SK-N-MC (cell line): ENCODE measurements around the gene LRRC10B.

Source experiments
- DNase-seq: peaks from one replicate; pipeline ENCODE4 v3.0.0-alpha.2; 2011; ENCODE audit warnings: low read depth, low spot score
- H3K27ac ChIP-seq: fragments of 200-600 bp; sonication (generic); 2 replicates; pipeline ENCODE4 v1.5.1; 2016; ENCODE audit warnings: mixed run types
- H3K36me3 ChIP-seq: fragments of 200-600 bp; sonication (generic); 2 replicates; pipeline ENCODE4 v1.6.1; 2017; ENCODE audit warnings: antibody characterized with exemption, low read length, mixed read lengths; ENCODE audit not compliant: insufficient read depth
- H3K4me3 ChIP-seq: fragments of 200-600 bp; sonication (generic); 2 replicates; pipeline ENCODE4 v1.5.1; 2016
- H3K9ac ChIP-seq: fragments of 200-600 bp; sonication (generic); 2 replicates; pipeline ENCODE4 v1.8.0; 2017; ENCODE audit warnings: mixed run types, mixed read lengths; ENCODE audit not compliant: insufficient read length
- H3K9me3 ChIP-seq: fragments of 200-600 bp; sonication (generic); 2 replicates; pipeline ENCODE4 v1.6.1; 2017; ENCODE audit warnings: low read depth, mild to moderate bottlenecking, antibody characterized with exemption, low read length, moderate library complexity, mixed read lengths
- EZH2 ChIP-seq: fragments of 200-600 bp; sonication (generic); IDR thresholded peaks from one replicate; pipeline ENCODE4 v1.6.1; 2017; ENCODE audit warnings: antibody characterized with exemption
- FOXP2 ChIP-seq: optimal IDR thresholded peaks from 2 replicates; pipeline ENCODE3; 2011; ENCODE audit warnings: mild to moderate bottlenecking, moderate library complexity; ENCODE audit not compliant: insufficient read depth; ENCODE audit errors: extremely low read length, control extremely low read depth
- POLR2AphosphoS5 ChIP-seq: IDR thresholded peaks from 2 replicates; pipeline ENCODE4 v1.6.1; 2012; ENCODE audit warnings: mild to moderate bottlenecking, low read depth, low read length, borderline replicate concordance

Gene LRRC10B

DNA sequence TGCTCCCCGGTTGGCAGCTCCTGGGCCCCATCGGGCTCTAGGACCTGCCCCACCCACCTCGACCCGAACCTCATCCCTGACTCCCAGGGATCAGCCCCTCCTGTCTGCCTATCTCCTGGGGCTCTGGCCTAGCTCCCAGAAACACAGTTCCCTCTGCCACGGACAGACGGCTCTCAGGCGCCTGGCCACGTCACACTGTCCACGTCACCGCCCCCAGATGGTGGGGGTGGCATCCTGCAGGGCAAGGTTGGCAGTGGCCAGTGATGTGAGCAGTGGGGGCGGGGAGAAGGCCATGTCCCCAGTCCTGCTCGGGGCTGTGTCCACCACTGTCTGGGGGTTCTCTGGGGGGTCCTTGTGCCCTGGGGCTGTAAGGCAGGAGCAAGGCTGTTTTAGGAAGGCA is 43.1 kb downstream of the LRRC10B start:
- no peaks in the 10 kb centered on the region for H3K9me3 ChIP-seq
- DNase-seq = no peak
- no peak overlapping the region for H3K27ac ChIP-seq
- TF ChIP-seq POLR2AphosphoS5 (no peak), EZH2 (no peak), FOXP2 (no peak)
- H3K4me3 ChIP-seq = no peak overlapping the region
- H3K9ac ChIP-seq = no peak overlapping the region
- no peaks in the 10 kb centered on the region for H3K36me3 ChIP-seq

DNA sequence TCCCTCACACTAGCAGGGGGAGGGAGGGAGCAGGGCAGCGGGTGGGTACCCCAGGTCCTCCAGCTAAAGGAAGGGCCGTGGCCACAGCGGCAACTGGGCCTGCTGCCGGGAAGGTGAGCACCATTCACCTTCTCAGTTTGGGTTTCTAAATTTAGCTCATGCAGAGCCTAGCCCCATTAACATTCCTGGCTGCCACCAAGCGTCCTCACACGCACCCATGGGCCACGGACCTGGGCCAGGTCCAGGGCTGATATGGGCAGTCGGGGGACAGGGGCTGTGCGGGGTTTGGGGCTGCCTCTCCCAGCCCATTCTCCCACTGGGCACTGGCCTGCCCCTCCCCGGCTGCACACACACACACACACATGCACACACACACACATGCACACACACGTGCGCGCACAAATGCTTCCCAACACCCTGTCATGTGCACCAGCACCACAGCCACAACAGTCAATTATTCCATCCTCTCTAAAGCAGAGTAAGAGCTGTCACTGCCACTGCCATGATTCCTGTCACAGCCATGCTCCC is 43.6 kb downstream of the LRRC10B start:
- no peaks in the 10 kb centered on the region for H3K9me3 ChIP-seq
- no peak overlapping the region for H3K27ac ChIP-seq
- H3K36me3 ChIP-seq = no peaks in the 10 kb centered on the region
- DNase-seq = no peak
- H3K4me3 ChIP-seq = no peak overlapping the region
- H3K9ac ChIP-seq = no peak overlapping the region
- TF ChIP-seq FOXP2 = no peak
- TF ChIP-seq POLR2AphosphoS5 = no peak
- TF ChIP-seq EZH2 = no peak

DNA sequence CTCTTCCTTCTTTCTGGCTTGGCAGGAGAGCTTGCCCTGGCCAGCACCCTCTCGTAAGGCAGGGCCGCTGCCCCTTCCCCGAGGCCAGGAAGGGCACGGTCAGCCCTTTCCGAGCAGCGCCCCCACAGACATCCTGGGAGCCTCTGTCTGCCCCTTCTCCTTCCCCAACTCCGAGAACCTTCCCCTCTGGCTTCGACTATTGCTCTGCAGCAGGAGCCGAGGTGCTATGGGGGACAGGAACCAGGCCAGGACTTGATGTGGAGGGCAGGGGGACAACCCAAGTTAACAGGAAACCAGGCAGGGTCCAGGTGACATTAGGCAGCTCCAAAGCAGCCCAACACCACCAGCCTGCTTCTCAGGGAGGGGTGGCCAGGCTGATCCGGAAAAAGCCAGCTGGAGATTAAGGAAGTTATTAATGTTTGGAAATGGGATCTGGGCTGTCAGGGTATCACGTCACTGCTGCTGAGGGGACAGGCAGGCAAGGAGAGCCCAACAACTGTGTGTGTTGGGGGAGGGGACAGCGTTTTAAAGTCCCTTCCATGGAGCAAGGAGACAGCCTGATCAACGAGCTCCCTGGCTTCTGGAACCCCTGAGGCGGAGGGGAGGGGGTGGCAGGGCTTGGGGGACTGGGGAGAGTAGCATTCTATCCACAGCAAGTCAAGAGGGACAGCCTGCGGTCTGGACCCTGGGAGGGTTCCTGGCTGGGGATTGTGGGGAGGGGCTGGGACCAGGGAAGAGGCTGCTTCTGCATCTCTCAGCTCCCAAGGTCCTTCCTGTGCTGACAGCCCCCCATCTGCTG is 45.0 kb downstream of the LRRC10B start:
- Histone ChIP-seq H3K9ac (no peak overlapping the region), H3K9me3 (no peaks in the 10 kb centered on the region), H3K36me3 (no peaks in the 10 kb centered on the region), H3K4me3 (no peak overlapping the region), H3K27ac (no peak overlapping the region)
- no peak for DNase-seq
- no peak for TF ChIP-seq FOXP2
- TF ChIP-seq EZH2 = no peak
- no peak for TF ChIP-seq POLR2AphosphoS5

DNA sequence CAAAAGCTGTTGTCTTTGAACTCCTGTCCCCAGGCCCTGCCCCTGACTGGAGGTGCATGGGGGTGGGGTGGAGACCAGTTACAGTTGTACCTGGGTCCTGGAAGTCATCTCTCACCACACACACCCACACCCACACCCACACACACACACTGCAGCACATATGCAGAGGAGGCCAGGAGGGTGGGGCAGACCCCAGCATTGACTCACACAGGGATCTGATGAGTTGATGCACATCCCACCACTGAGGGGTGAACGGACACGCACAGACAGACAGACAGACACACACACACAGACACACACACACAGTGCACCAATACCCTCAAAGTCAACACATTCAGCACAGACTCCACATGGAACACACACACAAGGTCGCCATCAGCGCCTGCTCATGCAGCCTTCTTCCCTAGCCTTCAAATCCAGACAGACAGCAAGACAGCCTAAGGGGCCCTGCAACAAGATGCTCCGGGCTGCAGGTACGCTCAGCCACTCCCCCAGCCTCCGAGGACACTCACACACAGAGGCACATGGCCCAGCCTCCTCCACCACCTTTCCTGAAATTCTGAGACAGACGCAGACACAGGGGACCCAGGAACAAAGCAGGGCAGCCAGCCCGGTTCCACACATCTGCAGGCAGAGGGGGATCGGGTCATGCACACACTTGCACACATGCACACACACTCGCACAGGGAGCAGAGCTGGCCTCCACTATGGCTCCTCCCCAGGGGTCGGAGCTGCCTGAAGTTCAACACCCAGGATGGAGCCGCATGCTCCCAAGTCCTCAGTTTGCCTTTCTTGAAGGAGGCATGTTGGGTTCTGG is 45.8 kb downstream of the LRRC10B start:
- no peak for TF ChIP-seq POLR2AphosphoS5
- TF ChIP-seq FOXP2 = no peak
- TF ChIP-seq EZH2 = no peak
- H3K36me3 ChIP-seq = no peaks in the 10 kb centered on the region
- no peaks in the 10 kb centered on the region for H3K9me3 ChIP-seq
- no peak for DNase-seq
- H3K9ac ChIP-seq = no peak overlapping the region
- H3K4me3 ChIP-seq = no peak overlapping the region
- no peak overlapping the region for H3K27ac ChIP-seq

DNA sequence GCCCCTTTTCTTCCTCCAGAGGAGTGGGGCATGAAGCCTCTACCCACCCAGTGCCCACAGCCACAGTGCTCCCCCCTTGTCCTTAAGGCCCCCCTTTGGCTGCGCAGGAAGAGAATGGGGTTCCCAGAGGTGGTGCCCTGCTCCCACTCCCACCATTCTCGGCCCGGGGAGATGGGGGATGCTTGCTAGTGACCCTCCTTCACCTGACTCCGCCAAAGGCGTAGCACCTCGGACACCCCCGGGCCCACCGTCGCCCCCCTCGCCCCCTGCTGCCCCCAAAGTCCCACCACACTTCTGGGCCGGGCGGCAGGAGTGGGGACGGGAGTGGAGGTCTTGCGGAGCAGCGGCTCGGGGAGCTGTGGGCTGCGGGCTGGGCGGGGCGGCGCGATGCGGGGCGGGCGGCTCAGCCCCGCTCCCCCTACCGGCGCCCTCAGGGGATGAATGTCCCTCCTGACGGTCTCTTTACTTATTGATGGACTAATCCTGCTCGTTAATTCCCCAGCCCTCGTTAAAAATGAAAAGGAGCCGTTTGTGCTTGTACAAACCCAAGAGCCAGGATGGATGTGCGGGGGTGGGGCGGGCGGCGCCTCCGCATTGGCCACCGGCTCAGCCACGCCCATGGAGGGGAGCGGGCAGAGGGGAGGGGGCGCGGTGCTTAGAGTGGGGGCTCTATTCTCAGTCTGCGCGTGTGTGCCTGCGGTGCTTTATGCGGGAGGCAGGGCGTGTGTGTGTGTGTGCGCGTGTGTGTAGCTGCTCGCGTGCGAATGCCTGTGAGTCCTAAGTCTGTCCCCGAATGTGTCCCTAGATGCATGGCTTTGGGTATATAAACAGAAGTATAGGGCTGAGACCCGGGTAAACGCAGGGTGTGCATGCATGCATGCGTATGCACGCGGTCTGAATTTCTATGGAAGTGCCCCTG is 46.8 kb downstream of the LRRC10B start:
- no peak for TF ChIP-seq EZH2
- no peak for TF ChIP-seq FOXP2
- no peak for TF ChIP-seq POLR2AphosphoS5
- no peak overlapping the region for H3K9ac ChIP-seq
- no peak overlapping the region for H3K4me3 ChIP-seq
- no peaks in the 10 kb centered on the region for H3K36me3 ChIP-seq
- H3K9me3 ChIP-seq = no peaks in the 10 kb centered on the region
- no peak for DNase-seq
- no peak overlapping the region for H3K27ac ChIP-seq

DNA sequence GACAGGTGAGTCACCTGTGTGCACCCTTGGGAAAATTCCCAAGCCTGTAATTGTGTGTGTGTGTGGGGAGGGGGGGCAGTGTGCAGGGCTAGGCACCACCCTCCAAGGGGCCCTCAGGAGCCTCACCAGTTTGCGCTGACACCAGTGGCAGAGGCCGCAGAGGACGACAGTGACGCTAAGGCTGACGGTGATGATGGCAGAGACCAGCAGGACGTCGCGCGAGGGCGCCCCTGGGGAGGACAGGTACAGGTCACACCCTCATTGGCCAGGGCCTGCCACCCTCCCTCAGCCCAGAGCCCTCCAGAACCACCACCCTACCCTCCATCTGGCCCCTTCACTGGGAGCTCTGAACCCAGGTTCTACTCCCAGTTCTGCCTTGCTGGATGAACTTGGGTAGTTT is 47.4 kb downstream of the LRRC10B start:
- TF ChIP-seq POLR2AphosphoS5 = no peak
- no peak for TF ChIP-seq FOXP2
- TF ChIP-seq EZH2 = no peak
- Histone ChIP-seq H3K4me3 (no peak overlapping the region), H3K27ac (no peak overlapping the region)

DNA sequence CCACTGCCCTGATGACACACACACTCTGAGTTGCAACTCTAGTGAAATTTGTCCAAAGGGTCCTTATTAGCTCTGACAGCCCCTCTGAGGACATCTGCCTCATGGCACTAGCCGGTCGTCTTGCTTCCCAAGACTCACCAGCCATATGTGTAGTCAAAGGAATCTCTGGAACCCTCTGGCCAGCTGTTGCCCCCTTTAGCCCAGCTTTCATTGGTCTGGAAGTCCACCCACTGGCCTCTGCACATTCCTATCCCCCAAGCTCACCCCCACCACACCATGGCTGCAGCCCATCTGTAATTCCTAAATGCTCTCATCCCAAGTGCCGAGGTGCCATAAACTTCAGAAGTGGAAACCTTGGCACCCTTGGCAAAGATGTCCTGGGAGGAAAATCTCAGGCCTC is 48.1 kb downstream of the LRRC10B start:
- TF ChIP-seq FOXP2 (no peak), POLR2AphosphoS5 (no peak), EZH2 (no peak)
- Histone ChIP-seq H3K36me3 (no peaks in the 10 kb centered on the region), H3K9ac (no peak overlapping the region), H3K4me3 (no peak overlapping the region), H3K9me3 (no peaks in the 10 kb centered on the region), H3K27ac (no peak overlapping the region)
- DNase-seq = no peak

More for the DNA sequence above, 47.4 kb downstream of the LRRC10B start:
- DNase-seq = no peak
- Histone ChIP-seq H3K36me3 (no peaks in the 10 kb centered on the region), H3K9me3 (no peaks in the 10 kb centered on the region), H3K9ac (no peak overlapping the region)
